ENCODE results near the gene JADE1. TPM values are rescaled to one million over a fixed set of nuclear protein-coding genes. Genes with fewer than 3 reads are reported as not detected.

Gene JADE1
- total and polyA plus RNA-seq, 9 of the 15 experiments (the other 6 are each of a cell fraction or from before 2014, with no cell fraction given) = 8.3 to 37.9 (median 24.4) TPM

DNA sequence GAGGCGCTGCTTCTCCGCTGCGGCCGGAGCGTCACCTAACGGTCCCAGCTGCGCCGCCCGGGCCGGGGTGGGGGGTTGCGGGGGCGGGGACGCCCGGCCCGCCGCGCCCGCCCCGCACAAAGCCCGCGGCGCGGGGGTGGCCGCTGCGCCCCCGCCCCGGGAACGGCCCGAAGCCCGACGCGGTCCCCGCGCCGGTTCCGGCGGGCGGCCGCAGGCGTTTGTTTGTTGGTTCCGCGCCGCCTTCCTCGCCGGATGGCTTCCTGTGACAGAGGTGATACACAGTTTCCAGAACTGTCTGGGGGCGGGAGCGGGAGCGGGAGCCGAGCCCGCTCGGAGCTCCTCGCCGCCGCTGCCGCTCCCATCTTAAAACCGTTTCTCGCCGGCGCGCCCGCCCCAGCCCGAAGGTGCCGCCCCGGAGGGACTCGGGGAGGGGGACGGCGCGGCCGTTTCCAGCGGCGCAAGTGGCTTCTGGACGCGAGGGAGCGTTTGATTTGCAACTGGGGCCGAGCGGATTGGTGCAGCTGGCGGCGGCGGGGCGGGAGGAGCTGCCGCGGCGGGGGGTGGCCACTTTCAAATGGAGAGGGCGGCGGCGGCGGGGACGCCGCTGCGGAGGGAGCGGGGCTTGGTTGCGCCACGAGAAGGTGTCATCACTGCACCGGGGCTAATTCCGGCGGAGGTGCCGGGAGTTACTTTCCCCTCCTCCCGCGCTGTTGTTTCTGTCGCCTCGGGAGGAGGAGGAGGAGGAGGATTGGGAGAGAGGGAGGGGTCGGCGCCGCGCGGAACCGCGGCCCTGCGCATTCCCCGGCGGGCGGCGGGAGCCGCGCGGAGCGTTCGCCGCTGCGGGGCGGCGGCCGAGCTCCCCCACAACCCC lies 2.3 kb downstream of the JADE1 start (continued):
- TF ChIP-seq, protein P1, sequence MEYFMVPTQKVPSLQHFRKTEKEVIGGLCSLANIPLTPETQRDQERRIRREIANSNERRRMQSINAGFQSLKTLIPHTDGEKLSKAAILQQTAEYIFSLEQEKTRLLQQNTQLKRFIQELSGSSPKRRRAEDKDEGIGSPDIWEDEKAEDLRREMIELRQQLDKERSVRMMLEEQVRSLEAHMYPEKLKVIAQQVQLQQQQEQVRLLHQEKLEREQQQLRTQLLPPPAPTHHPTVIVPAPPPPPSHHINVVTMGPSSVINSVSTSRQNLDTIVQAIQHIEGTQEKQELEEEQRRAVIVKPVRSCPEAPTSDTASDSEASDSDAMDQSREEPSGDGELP (CRISPR knock-in tag; IDR thresholded peaks at IDR 0.05; ENCODE audit: borderline replicate concordance) = peak; percentile 83; the same call in 1 of the 2 replicates
- TF ChIP-seq NR2F6 (CRISPR knock-in tag; IDR thresholded peaks at IDR 0.05) (no peak), EZH2 (IDR thresholded peaks at IDR 0.05; ENCODE audit: borderline replicate concordance, low read depth, low read length) (no peak), FOXP4 (CRISPR knock-in tag; IDR thresholded peaks at IDR 0.05; ENCODE audit: borderline replicate concordance) (no peak), KAT2B (IDR thresholded peaks at IDR 0.05; ENCODE audit: low read depth, low read length) (no peak), ZNF280B (CRISPR knock-in tag; IDR thresholded peaks at IDR 0.05) (no peak), FOXO4 (CRISPR knock-in tag; IDR thresholded peaks at IDR 0.05) (no peak), E2F1 (CRISPR knock-in tag; IDR thresholded peaks at IDR 0.05) (no peak), ARID1B (IDR thresholded peaks at IDR 0.05) (0 out of 2 replicates have a peak, but pooled peaks have one; percentile 30), BRD4 (IDR thresholded peaks at IDR 0.05) (no peak), FOSL1 (tag; conservative IDR thresholded peaks at IDR 0.05) (peak; percentile 76), GTF2F1 (IDR thresholded peaks at IDR 0.05; ENCODE audit: low read depth, low read length) (peak; percentile 55; the same call in 1 of the 2 replicates), HDAC8 (tag; IDR thresholded peaks at IDR 0.05) (no peak), MEF2A (IDR thresholded peaks at IDR 0.05; ENCODE audit: control insufficient read depth, low read depth, low read length) (no peak), RAD21 (CRISPR knock-in tag; conservative IDR thresholded peaks at IDR 0.05 in 1 of 2, IDR thresholded peaks at IDR 0.05 in 1 of 2) (no peak), ZKSCAN1 (IDR thresholded peaks at IDR 0.05; ENCODE audit: low read depth, low read length) (peak; percentile 30; the same call in 1 of the 2 replicates), SAFB2 (IDR thresholded peaks at IDR 0.05; ENCODE audit: borderline replicate concordance, low read depth, low read length, severe bottlenecking) (no peak), ZNF431 (CRISPR knock-in tag; IDR thresholded peaks at IDR 0.05) (no peak), EP400 (IDR thresholded peaks at IDR 0.05) (peak; percentile 86), ZNF764 (CRISPR knock-in tag; IDR thresholded peaks at IDR 0.05; ENCODE audit: low read depth) (no peak)

Measured in K562 (cell line).